H4 (cell line): ENCODE results near the gene ABLIM2. TPM values are rescaled to one million over a fixed set of nuclear protein-coding genes. Genes with fewer than 3 reads are reported as not detected.
A peak's percentile ranks its signal among the peaks of the same experiment; 100 is the strongest.

Experiments used
- DNase-seq: peaks from one replicate; pipeline ENCODE4 v3.0.0-alpha.2; 2015; ENCODE audit warnings: low spot score
- total RNA-seq: library from RNA; depleted of rRNA; stranded (reverse); fragments of >200 nt; shearing (Covaris generic); gene quantifications from 2 replicates; pipeline ENCODE4 v1.2.3, GENCODE V29; 2014

ABLIM2 gene
- total RNA-seq, 1 experiment from 2014 or later = 0.29 TPM

GRCh38 chr4:8103421-8104390 lies 54.9 kb downstream of the ABLIM2 start:
- DNase-seq = no peak

- DNase-seq = no peak
Measured at GRCh38 chr4:8102831-8103230, 55.8 kb downstream of the ABLIM2 start.

DNA sequence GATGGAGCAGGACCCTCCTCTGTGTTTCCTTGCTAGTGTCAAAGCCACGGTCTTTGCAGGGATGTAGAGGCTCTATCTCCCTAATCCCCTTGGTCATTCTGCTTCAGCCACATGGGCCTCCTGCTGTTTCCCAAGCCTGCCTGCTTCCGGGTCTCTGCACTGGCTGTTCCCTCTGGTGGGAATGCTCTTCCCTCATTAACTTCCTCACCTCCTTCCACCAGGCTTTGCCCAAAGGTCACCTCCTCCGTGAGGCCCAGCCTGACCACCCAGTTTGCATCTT lies 56.6 kb downstream of the ABLIM2 start:
- no peak for DNase-seq

GRCh38 chr4:8101213-8102075 lies 57.2 kb downstream of the ABLIM2 start:
- no peak for DNase-seq

- no peak for DNase-seq
Measured at GRCh38 chr4:8099981-8100464, 58.6 kb downstream of the ABLIM2 start.

DNA sequence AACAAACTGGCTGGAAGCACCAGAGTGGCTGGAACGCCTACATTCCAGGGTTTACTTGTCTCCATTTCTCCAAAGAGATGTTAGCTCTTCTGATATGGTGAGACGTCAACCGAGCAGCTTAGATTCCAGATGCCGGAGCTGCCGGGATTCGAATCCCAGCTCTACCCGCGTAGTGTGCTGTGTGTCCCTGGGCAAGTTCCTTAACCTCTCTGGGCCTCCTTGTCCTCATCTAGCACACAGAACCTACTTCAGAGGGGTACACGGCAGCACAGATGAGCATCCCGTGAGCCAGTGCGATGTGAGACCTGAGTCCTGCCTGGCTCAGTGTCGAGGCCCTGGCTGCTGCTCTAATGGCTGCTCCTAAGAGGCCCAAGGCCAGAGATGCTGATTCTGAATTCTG lies 60.1 kb downstream of the ABLIM2 start:
- DNase-seq = no peak

DNA sequence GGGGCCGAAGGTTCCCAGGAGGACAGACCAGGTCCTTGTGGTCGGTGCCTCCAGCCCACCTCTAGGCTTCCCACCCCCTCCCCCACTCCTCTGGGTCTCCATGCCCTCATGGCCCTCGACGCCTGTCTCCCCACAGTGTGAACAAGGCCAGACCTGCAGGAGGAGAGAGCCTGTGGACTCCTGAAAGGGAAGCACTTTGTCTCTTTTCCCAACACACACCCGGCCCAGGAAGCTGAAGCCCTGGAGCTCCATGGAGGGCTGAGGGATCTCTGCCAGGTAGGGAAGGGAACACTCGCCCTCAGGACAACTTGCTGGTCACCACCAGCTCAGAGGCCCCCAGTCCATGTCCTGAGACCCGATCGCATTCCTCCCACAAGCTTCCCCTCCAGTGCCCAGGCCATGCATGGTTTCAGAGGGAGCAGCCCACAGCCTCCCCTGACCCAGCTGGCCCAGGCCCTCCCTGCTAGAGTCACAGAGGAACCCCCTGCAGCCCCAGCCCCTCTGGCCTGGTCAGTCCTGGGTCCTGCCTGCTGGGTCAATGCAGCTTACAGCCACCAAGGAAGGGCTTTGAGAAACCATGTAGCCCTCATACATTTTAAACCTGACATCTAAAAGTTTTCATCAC lies 60.8 kb downstream of the ABLIM2 start:
- no peak for DNase-seq

GRCh38 chr4:8097141-8097541 lies 61.5 kb downstream of the ABLIM2 start:
- DNase-seq = no peak

DNA sequence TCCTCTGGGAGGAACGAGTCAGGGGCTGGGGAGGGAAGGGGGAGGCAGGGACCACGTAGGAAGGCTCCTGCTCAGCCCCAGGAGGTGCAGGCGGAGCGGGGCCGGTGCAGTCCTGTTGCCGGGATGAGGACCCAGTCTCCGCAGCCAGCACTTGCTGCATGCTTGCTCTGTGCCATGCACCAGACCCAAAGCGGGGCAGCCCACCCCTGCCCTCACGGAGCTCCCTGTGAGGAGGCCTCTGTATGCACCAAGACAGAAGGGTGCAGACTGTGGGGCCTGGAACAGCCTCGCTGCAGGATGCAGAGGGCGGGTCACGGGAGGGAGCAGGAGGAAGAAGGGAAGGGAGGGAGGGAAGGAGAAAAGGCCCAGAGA lies 61.9 kb downstream of the ABLIM2 start:
- no peak for DNase-seq

DNA sequence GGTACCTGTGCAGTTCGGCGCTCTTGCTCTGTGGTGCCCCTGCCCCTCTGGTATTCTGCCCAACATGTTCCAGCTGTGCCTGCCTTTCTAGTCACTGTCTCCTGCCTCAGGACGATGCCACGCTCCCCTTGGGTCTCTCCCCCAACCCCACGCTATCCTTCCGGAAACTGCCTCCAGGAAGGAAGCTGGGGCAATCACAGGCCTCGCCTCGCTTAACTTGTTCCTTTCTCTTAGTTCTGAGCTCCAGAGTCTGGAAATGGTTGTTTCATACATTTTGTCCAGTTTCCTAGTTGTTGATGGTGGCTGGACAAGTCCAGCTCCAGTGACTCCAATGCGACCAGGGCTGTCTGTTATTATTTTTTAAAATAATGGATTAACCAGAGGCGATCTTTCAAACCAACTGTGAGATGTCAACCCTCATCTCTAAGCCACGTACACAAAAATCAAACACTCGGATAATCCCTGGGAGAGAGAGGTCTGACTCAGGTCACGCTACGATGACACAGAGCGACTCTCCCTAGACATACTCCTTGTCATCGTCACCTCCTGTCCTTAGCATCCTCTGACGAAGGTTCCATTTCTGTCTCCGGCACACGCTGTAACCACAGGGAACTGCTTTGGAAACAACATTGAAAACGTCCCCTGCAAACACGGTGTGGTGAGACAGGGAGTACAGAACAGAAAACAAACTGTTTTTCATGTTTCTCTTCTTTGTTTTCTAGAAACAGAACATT lies 62.5 kb downstream of the ABLIM2 start:
- no peak for DNase-seq

- no peak for DNase-seq
Measured at GRCh38 chr4:8093587-8094274, 64.9 kb downstream of the ABLIM2 start.

DNA sequence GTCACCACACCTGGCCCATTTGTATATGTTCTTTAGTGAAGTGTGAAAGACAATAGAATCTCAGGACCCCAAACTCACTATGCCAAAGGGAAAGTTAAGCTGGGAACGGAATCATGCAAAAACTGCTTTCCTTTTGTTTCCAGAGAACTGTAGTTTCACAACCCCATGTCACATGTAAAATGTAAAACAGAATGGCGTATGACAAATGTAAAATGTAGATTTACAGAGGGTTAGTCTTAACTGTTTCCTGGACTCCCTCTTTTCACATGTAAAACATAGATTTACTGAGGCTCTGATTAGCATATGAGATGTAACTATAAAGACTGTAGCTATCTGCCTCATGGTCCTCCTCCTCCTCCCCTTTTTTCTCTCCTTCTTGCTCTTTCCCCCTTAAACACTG lies 66.3 kb downstream of the ABLIM2 start:
- no peak for DNase-seq

DNA sequence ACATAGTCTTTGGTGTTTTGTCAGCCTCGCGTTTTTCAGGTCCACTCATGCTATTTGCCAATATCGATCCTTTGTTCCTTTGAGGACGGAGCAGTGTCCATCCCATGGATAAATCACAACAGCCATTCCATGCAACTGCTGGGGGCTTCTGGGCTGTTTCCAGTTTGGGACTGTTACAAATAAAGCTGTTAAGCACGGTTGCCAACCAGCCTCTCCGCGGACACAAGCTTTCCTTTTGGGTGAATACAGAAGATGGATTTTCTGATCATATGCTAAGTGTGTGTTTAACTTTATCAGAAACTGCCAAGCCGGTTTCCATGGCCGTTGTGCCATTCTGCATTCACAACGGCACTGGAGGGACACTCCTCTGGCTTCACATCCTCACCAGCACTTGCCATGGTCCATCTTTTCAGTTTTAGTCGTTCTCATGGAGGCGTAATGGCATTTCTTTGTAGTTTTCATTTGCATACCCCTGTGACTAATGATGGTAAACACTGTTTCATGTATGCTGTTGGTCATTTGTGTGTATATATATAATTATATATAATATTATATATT lies 67.8 kb downstream of the ABLIM2 start:
- no peak for DNase-seq

GRCh38 chr4:8090312-8090711 lies 68.3 kb downstream of the ABLIM2 start:
- DNase-seq = peak; percentile 47

- DNase-seq = no peak
Measured at GRCh38 chr4:8089862-8090261, 68.8 kb downstream of the ABLIM2 start.

DNA sequence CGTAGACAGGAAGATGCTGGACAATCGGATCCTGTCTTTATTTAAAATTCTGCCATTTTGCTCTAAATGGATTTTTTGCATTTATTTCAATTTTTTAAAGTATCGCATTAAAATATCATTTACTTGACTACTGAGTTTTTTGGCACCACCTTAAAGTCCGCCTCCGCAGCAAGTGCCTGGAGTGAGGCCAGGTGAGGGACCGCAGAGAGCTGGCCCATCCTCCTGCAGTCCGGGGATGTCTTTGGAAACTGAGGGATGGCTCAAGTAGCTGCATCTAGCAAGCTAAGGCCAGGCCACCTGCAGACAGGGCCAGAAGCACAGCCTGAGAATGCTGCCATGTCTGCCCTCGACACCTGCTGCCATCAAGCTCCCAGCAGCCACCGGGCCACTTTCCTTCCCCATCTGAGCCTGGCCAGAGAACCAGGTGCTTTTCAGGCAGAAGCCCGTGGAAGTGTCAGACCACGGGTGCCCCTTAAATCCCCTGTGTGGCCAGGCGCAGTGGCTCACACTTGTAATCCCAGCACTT lies 69.6 kb downstream of the ABLIM2 start:
- no peak for DNase-seq

DNA sequence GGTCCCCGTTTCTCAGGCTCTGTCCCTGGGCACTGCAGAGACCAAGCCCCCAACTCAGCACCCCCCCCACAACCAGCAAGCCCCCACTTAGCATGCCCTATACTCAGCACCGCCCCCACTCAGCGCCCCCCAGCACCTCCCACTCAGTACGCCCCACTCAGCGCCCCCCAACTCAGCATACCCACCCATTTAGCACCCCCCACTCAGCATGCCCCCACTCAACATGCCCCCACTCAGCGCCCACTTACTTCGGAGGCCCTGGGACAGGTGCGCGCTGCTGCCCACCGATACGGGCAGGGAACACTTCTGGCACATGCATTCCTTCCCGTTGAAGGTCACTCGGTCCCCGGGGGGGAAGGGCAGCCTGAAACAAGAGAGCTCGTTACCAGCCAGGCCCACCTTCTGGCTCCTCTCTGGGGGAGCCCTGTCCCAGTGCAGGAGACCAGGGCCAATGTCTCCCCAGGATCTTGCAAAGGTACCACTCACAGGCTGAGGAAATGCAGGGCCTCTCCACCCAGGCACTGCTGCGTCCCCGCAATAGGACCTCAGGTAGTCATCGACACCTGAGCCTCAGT lies 70.6 kb downstream of the ABLIM2 start:
- DNase-seq = no peak

GRCh38 chr4:8086783-8087445 lies 71.7 kb downstream of the ABLIM2 start:
- DNase-seq = no peak

- DNase-seq = no peak
Measured at GRCh38 chr4:8085491-8086117, 73.0 kb downstream of the ABLIM2 start.
